Left ventricle myocardium inferior (tissue), 1 donor: Measurements from ENCODE around the gene HDAC4. TPM values are rescaled to one million over a fixed set of nuclear protein-coding genes. Genes with fewer than 3 reads are reported as not detected.

Source experiments
- DNase-seq: peaks from one replicate; pipeline ENCODE4 v3.0.0-alpha.2; 2020
- H3K27ac ChIP-seq: fragments of 200-600 bp; replicated peaks from 2 replicates; pipeline ENCODE4 v1.8.0; 2021
- H3K27me3 ChIP-seq: fragments of 200-600 bp; 2 replicates; pipeline ENCODE4 v1.8.0; 2021; ENCODE audit warnings: low read depth
- H3K36me3 ChIP-seq: fragments of 200-600 bp; 2 replicates; pipeline ENCODE4 v1.8.0; 2021
- H3K4me1 ChIP-seq: fragments of 200-600 bp; 2 replicates; pipeline ENCODE4 v1.8.0; 2021
- H3K4me3 ChIP-seq: fragments of 200-600 bp; 2 replicates; pipeline ENCODE4 v1.8.0; 2021; ENCODE audit warnings: mild to moderate bottlenecking, moderate library complexity
- H3K9me3 ChIP-seq: fragments of 200-600 bp; replicated peaks from 2 replicates; pipeline ENCODE4 v1.8.0; 2021
- CTCF ChIP-seq: fragments of 200-600 bp; IDR thresholded peaks from 2 replicates; pipeline ENCODE4 v1.8.0; 2021; ENCODE audit warnings: antibody characterized with exemption, mild to moderate bottlenecking, borderline replicate concordance
- intact Hi-C: fragments of 100-400 bp; cut with micrococcal nuclease; formaldehyde crosslinking; loops from one replicate; pipeline ENCODE4 v1.11.0; 2022
- total RNA-seq: library from RNA; stranded (reverse); fragmentation: NEBNext Ultra II Directional; extraction: Animal tissue kit (Norgen Biotek cat#: 25700); gene quantifications from one replicate; pipeline ENCODE4 v1.2.1, GENCODE V29; 2021
- donor health status: DM: no; HTN: yes; CAD: no; lungs with severe emphysema.

The HDAC4 gene
- total RNA-seq, 1 donor from 2014 or later = 23.9 TPM

- H3K4me3 ChIP-seq = no peak overlapping the region
- no peaks in the 10 kb centered on the region for H3K9me3 ChIP-seq
- H3K4me1 ChIP-seq = peaks cover 88% of the 10 kb centered on the region
- intact Hi-C loops = no loop called here
- peak overlapping the region; percentile 64 for H3K27ac ChIP-seq
- H3K27me3 ChIP-seq = no peaks in the 10 kb centered on the region
- peaks cover 3% of the 10 kb centered on the region for H3K36me3 ChIP-seq
- no peak for TF ChIP-seq CTCF
- DNase-seq = no peak
These were observed 113.9 kb downstream of the HDAC4 start for GRCh38 chr2:239286901-239287300.

- no peak overlapping the region for H3K27ac ChIP-seq
These were observed 114.9 kb downstream of the HDAC4 start for GRCh38 chr2:239285932-239286230.

GRCh38 chr2:239285071-239285931, 115.5 kb downstream of the HDAC4 start:
- DNase-seq = peak; percentile 9
- Histone ChIP-seq H3K4me1 (peaks cover 75% of the 10 kb centered on the region), H3K4me3 (peak overlapping the region; percentile 37), H3K36me3 (peaks cover 3% of the 10 kb centered on the region), H3K9me3 (no peaks in the 10 kb centered on the region), H3K27ac (no peak overlapping the region), H3K27me3 (no peaks in the 10 kb centered on the region)
- intact Hi-C loops = no loop called here
- TF ChIP-seq CTCF = no peak

More at GRCh38 chr2:239285932-239286230, 114.9 kb downstream of the HDAC4 start:
- H3K4me3 ChIP-seq = no peak overlapping the region
- H3K36me3 ChIP-seq = peaks cover 3% of the 10 kb centered on the region
- no peaks in the 10 kb centered on the region for H3K9me3 ChIP-seq
- no peak for TF ChIP-seq CTCF
- peaks cover 78% of the 10 kb centered on the region for H3K4me1 ChIP-seq
- H3K27me3 ChIP-seq = no peaks in the 10 kb centered on the region
- intact Hi-C loops = no loop called here
- DNase-seq = no peak

- Histone ChIP-seq H3K27ac (no peak overlapping the region), H3K27me3 (no peaks in the 10 kb centered on the region), H3K9me3 (no peaks in the 10 kb centered on the region), H3K4me3 (no peak overlapping the region), H3K36me3 (peaks cover 3% of the 10 kb centered on the region), H3K4me1 (peaks cover 75% of the 10 kb centered on the region)
- TF ChIP-seq CTCF = no peak
- intact Hi-C loops = no loop called here
- no peak for DNase-seq
These were observed 116.6 kb downstream of the HDAC4 start for GRCh38 chr2:239283961-239284795.

- H3K27me3 ChIP-seq = no peaks in the 10 kb centered on the region
- H3K4me1 ChIP-seq = peaks cover 75% of the 10 kb centered on the region
- H3K27ac ChIP-seq = no peak overlapping the region
- H3K9me3 ChIP-seq = no peaks in the 10 kb centered on the region
- DNase-seq = no peak
- TF ChIP-seq CTCF = no peak
- no peak overlapping the region for H3K4me3 ChIP-seq
- intact Hi-C loops = no loop called here
- H3K36me3 ChIP-seq = peaks cover 3% of the 10 kb centered on the region
These were observed 117.4 kb downstream of the HDAC4 start for GRCh38 chr2:239283288-239283945.
